HepG2 (cell line): ENCODE measurements around the gene MTR. TPM values are rescaled to one million over a fixed set of nuclear protein-coding genes. Genes with fewer than 3 reads are reported as not detected.
A peak's percentile ranks its signal among the peaks of the same experiment; 100 is the strongest.

ENCODE experiments used
- ATAC-seq: fragments of 200-7000 bp; cut with Tn5 transposase; 3 replicates; pipeline ENCODE4 v1.9.1; 2020; ENCODE audit warnings: mild to moderate bottlenecking, moderate library complexity
- BruUV-seq: library from RNA; stranded (reverse); fragments of 400-500 nt; replicated peaks from 2 replicates; lab custom pipeline; 2021; lab: Mats Ljungman, UMichigan
- CTCF ChIA-PET: fragments of 300-600 bp; formaldehyde crosslinking; extraction: SDS; loops from one replicate; lab custom pipeline; 2021; ENCODE audit warnings: low total read pairs, inconsistent platforms, low intra/inter-chr PET ratio; lab: Yijun Ruan, JAX
- POLR2A ChIA-PET: fragments of 350-600 bp; sonication (Branson Sonifier 250); formaldehyde crosslinking; loops from one replicate; lab custom pipeline; 2020; ENCODE audit warnings: antibody characterized with exemption, inconsistent platforms; lab: Yijun Ruan, JAX
- DNase-seq: peaks from one replicate; pipeline ENCODE4 v3.0.0-alpha.2; 2015; ENCODE audit warnings: low spot score
- FAIRE-seq: peaks from 3 replicates; lab custom pipeline; 2011; peaks lifted over from hg19 to GRCh38; lab: Jason Lieb, UNC
- H2AFZ ChIP-seq: one replicate; pipeline ENCODE4 v1.6.1; 2011; ENCODE audit warnings: low read length, inconsistent platforms
- H3K27ac ChIP-seq: fragments of 300-600 bp; 3 replicates; pipeline ENCODE4 v1.8.0; 2011; ENCODE audit warnings: mixed run types, mild to moderate bottlenecking, mixed read lengths, low read length, inconsistent platforms; ENCODE audit not compliant: insufficient read depth; ENCODE audit errors: extremely low read length
- H3K27me3 ChIP-seq, 2 experiments: fragments of 200-600 bp in 1 of 2; 2 replicates in 1 of 2; 3 replicates in 1 of 2; pipeline versions ENCODE4 v1.6.0 to v1.8.0; 2011; ENCODE audit warnings: low read length in 2 of 2, mild to moderate bottlenecking in 2 of 2, moderate library complexity in 2 of 2, inconsistent platforms in 1 of 2; ENCODE audit not compliant: insufficient read depth in 2 of 2, control insufficient read depth in 1 of 2
- H3K36me3 ChIP-seq, 2 experiments: fragments of 200-600 bp in 1 of 2; replicated peaks in 1 of 2; 2 replicates in 1 of 2; 3 replicates in 1 of 2; pipeline versions ENCODE4 v1.5.1 to v1.8.0; 2011; ENCODE audit warnings: low read length in 2 of 2, inconsistent platforms in 1 of 2; ENCODE audit not compliant: insufficient read depth in 2 of 2, control insufficient read depth in 1 of 2
- H3K4me1 ChIP-seq: 2 replicates; pipeline ENCODE4 v1.5.1; 2012; ENCODE audit warnings: low read length, inconsistent platforms; ENCODE audit not compliant: insufficient read depth
- H3K4me2 ChIP-seq: 2 replicates; pipeline ENCODE4 v1.6.0; 2011; ENCODE audit warnings: low read depth, low read length, inconsistent platforms
- H3K4me3 ChIP-seq, 3 experiments: fragments of 200-600 bp in 1 of 3; sonication (generic), shearing (Covaris generic) in 1 of 3; replicated peaks in 1 of 3; 2 replicates each; pipeline ENCODE4 v1.5.1; 2011 to 2016; ENCODE audit warnings: low read length in 3 of 3, inconsistent platforms in 2 of 3, low read depth in 2 of 3, mild to moderate bottlenecking in 2 of 3, control low read depth in 1 of 3, mixed read lengths in 1 of 3; ENCODE audit not compliant: insufficient read depth in 1 of 3
- H3K79me2 ChIP-seq: one replicate; pipeline ENCODE4 v1.6.1; 2011; ENCODE audit warnings: low read length, inconsistent platforms; ENCODE audit not compliant: insufficient read depth
- H3K9ac ChIP-seq: 2 replicates; pipeline ENCODE4 v1.6.0; 2011; ENCODE audit warnings: mild to moderate bottlenecking, low read depth, low read length, inconsistent platforms; ENCODE audit not compliant: insufficient read depth
- H3K9me3 ChIP-seq: 2 replicates; pipeline ENCODE4 v1.5.1; 2012; ENCODE audit warnings: mild to moderate bottlenecking, low read length
- H4K20me1 ChIP-seq: 2 replicates; pipeline ENCODE4 v1.6.0; 2011; ENCODE audit warnings: inconsistent platforms, mild to moderate bottlenecking, low read length, moderate library complexity; ENCODE audit not compliant: insufficient read depth
- ARID5B ChIP-seq: IDR thresholded peaks from 2 replicates; pipeline ENCODE4 v1.4.0; 2020; ENCODE audit warnings: mild to moderate bottlenecking, missing genetic modification reagents
- BCL6 ChIP-seq: IDR thresholded peaks from 2 replicates; pipeline ENCODE4 v1.6.1; 2016; ENCODE audit warnings: missing genetic modification reagents, missing compliant biosample characterization
- CEBPB ChIP-seq: IDR thresholded peaks from 2 replicates; pipeline ENCODE4 v1.6.1; 2011; ENCODE audit warnings: low read depth, low read length, improper control_type of control experiment, borderline replicate concordance
- FOSL2 ChIP-seq: sonication (generic); formaldehyde crosslinking; IDR thresholded peaks from 2 replicates; pipeline ENCODE4 v1.4.0; 2020; ENCODE audit warnings: missing genetic modification reagents
- FOXK1 ChIP-seq: sonication (generic); formaldehyde crosslinking; IDR thresholded peaks from 2 replicates; pipeline ENCODE4 v1.4.0; 2020; ENCODE audit warnings: low read depth, missing genetic modification reagents, borderline replicate concordance
- FOXP1 ChIP-seq, 2 experiments: fragments of 450-650 bp in 1 of 2; IDR thresholded peaks; 2 replicates each; pipeline ENCODE4 v1.6.1; 2017 to 2018; ENCODE audit warnings: antibody characterized with exemption in 1 of 2
- FOXP4 ChIP-seq: sonication (generic); formaldehyde crosslinking; IDR thresholded peaks from 2 replicates; pipeline ENCODE4 v1.4.0; 2020; ENCODE audit warnings: missing genetic modification reagents
- HNF4A ChIP-seq: sonication (generic); formaldehyde crosslinking; IDR thresholded peaks from 2 replicates; pipeline ENCODE4 v1.4.0; 2020; ENCODE audit warnings: missing genetic modification reagents
- MAFK ChIP-seq, 2 experiments: IDR thresholded peaks in 1 of 2; conservative IDR thresholded peaks in 1 of 2; 2 replicates each; pipeline ENCODE4 v1.6.1; 2011; ENCODE audit warnings: improper control_type of control experiment in 2 of 2, low read length in 2 of 2
- MED1 ChIP-seq: sonication (generic); formaldehyde crosslinking; IDR thresholded peaks from 2 replicates; pipeline ENCODE4 v1.4.0; 2020; ENCODE audit warnings: missing genetic modification reagents
- MIXL1 ChIP-seq: IDR thresholded peaks from 2 replicates; pipeline ENCODE4 v1.6.1; 2016
- MTA1 ChIP-seq: sonication (generic); formaldehyde crosslinking; IDR thresholded peaks from 2 replicates; pipeline ENCODE4 v1.4.0; 2020; ENCODE audit warnings: missing genetic modification reagents, mild to moderate bottlenecking, borderline replicate concordance
- SALL1 ChIP-seq: sonication (generic); formaldehyde crosslinking; IDR thresholded peaks from 2 replicates; pipeline ENCODE4 v1.8.0; 2022; ENCODE audit warnings: mild to moderate bottlenecking, missing genetic modification reagents
- SKI ChIP-seq: fragments of 450-650 bp; IDR thresholded peaks from one replicate; pipeline ENCODE4 v1.6.1; 2018; ENCODE audit warnings: mild to moderate bottlenecking; ENCODE audit not compliant: partially characterized antibody
- THAP11 ChIP-seq: IDR thresholded peaks from 2 replicates; pipeline ENCODE4 v1.6.1; 2016; ENCODE audit warnings: missing biosample characterization, missing genetic modification reagents
- THRA ChIP-seq: sonication (generic); formaldehyde crosslinking; IDR thresholded peaks from 2 replicates; pipeline ENCODE4 v1.4.0; 2020; ENCODE audit warnings: missing genetic modification reagents, borderline replicate concordance
- ZNF331 ChIP-seq: sonication (generic); formaldehyde crosslinking; IDR thresholded peaks from 2 replicates; pipeline ENCODE4 v1.4.0; 2020; ENCODE audit warnings: missing genetic modification reagents
- ZNF543 ChIP-seq: sonication (generic); formaldehyde crosslinking; IDR thresholded peaks from 2 replicates; pipeline ENCODE4 v1.4.0; 2020; ENCODE audit warnings: mild to moderate bottlenecking, missing genetic modification reagents
- ZNF777 ChIP-seq: sonication (generic); formaldehyde crosslinking; IDR thresholded peaks from 2 replicates; pipeline ENCODE4 v1.4.0; 2020; ENCODE audit warnings: missing genetic modification reagents
- WGBS: methylation state at CpG from one replicate; pipeline ENCODE4 v1.1.6; 2017; ENCODE audit warnings: low lambda C conversion rate; 5-methylcytosine and 5-hydroxymethylcytosine counted together
- in situ Hi-C: cut with HindIII; loops from 2 replicates; pipeline ENCODE4 v1.10.0; 2017; ENCODE audit warnings: low pct_unique_long_range_greater_than_20kb; ENCODE audit not compliant: extremely low pct_ligation_motif_present
- intact Hi-C: fragments of 100-400 bp; cut with micrococcal nuclease; formaldehyde crosslinking; loops from one replicate; pipeline ENCODE4 v1.10.0; 2022; ENCODE audit not compliant: unreplicated experiment
- polyA plus RNA-seq, 8 experiments: library from polyadenylated mRNA; depleted of rRNA in 3 of 8; stranded (reverse) in 7 of 8; unstranded in 1 of 8; fragments of >200 nt; fragmentation: Illumina TruSeq in 4 of 8; extraction: Trizol in 4 of 8; gene quantifications; 2 replicates each; pipeline versions ENCODE4 v1.2.1 to v1.2.3, GENCODE V29; 2011 to 2016; ENCODE audit warnings: low read depth in 4 of 8, missing spikeins in 1 of 8, mixed read lengths in 1 of 8; ENCODE audit not compliant: insufficient read depth in 1 of 8
- total RNA-seq, 5 experiments: library from RNA; depleted of rRNA; stranded (reverse); fragments of >200 nt; fragmentation: Illumina TruSeq; extraction: Trizol; gene quantifications; 2 replicates each; pipeline ENCODE4 v1.2.3, GENCODE V29; 2016; ENCODE audit warnings: low read depth in 1 of 5

MTR gene
- total and polyA plus RNA-seq, 2 of the 13 experiments (the other 11 are each of a cell fraction or from before 2014, with no cell fraction given) = 16.3 to 36.1 TPM

GRCh38 chr1:236845830-236846229 lies 50.7 kb downstream of the MTR start:
- peak overlapping the region; percentile 66; the same call in 1 of the 2 replicates for H3K9ac ChIP-seq
- no peaks in the 10 kb centered on the region for H3K27me3 ChIP-seq
- ATAC-seq (no peak), DNase-seq (peak; percentile 44), FAIRE-seq (peak; percentile 52)
- peak overlapping the region; percentile 95 for H3K27ac ChIP-seq
- no TSS peak for BruUV-seq
- H2AFZ ChIP-seq = no peak overlapping the region
- H3K79me2 ChIP-seq = no peaks in the 10 kb centered on the region
- H3K9me3 ChIP-seq = no peaks in the 10 kb centered on the region
- 76% methylated on average over 2 of the region's 2 CpGs for WGBS
- peaks cover 9 to 34% of the 10 kb centered on the region in 2 experiments for H3K36me3 ChIP-seq
- peaks cover 42% of the 10 kb centered on the region for H3K4me1 ChIP-seq
- H3K4me2 ChIP-seq = peak overlapping the region; percentile 81; the same call in 1 of the 2 replicates
- H4K20me1 ChIP-seq = no peaks in the 10 kb centered on the region
- peak overlapping the region in 1 of 3 experiments; percentile 53; a peak in 1 of 6 replicates for H3K4me3 ChIP-seq
- CTCF ChIA-PET = no interaction called here
- intact Hi-C loops = loop anchor here (2.0 kb wide), 1 partner anchor 51 kb away; the partner anchor contains the start of gene MTR
- in situ Hi-C loops = no loop called here
- POLR2A ChIA-PET = interaction anchor here (1.0 kb wide), 1 partner anchor 16 kb away, joined by 17 read pairs; no protein-coding TSS in a partner anchor
- TF ChIP-seq CEBPB (0 out of 2 replicates have a peak, but pooled peaks have one; percentile 27), HNF4A (CRISPR knock-in tag) (peak; percentile 48), FOSL2 (CRISPR knock-in tag) (0 out of 2 replicates have a peak, but pooled peaks have one; percentile 14), BCL6 (CRISPR knock-in tag) (peak; percentile 83), MAFK (conservative IDR thresholded peaks at IDR 0.05 in 1 of 2, IDR thresholded peaks at IDR 0.05 in 1 of 2; ENCODE audit: low read length in 2 of 2) (no peak), FOXP1 (IDR thresholded peaks at IDR 0.05) (no peak), FOXP1 (CRISPR knock-in tag; IDR thresholded peaks at IDR 0.05) (peak; percentile 57), ZNF777 (CRISPR knock-in tag) (no peak), MED1 (CRISPR knock-in tag) (peak; percentile 35; the same call in 1 of the 2 replicates), ZNF331 (CRISPR knock-in tag) (peak; percentile 15; the same call in 1 of the 2 replicates), FOXP4 (CRISPR knock-in tag) (peak; percentile 50), SKI (peak; percentile 92), MTA1 (no peak), SALL1 (CRISPR knock-in tag) (peak; percentile 27; the same call in 1 of the 2 replicates), THRA (0 out of 2 replicates have a peak, but pooled peaks have one; percentile 36), MIXL1 (CRISPR knock-in tag) (0 out of 2 replicates have a peak, but pooled peaks have one; percentile 13), THAP11 (CRISPR knock-in tag) (0 out of 2 replicates have a peak, but pooled peaks have one; percentile 12), ARID5B (CRISPR knock-in tag) (peak; percentile 74), ZNF543 (CRISPR knock-in tag) (no peak), FOXK1 (CRISPR knock-in tag) (peak; percentile 55; the same call in 1 of the 2 replicates)
